ENCODE data around the gene MEIS2.

DNA sequence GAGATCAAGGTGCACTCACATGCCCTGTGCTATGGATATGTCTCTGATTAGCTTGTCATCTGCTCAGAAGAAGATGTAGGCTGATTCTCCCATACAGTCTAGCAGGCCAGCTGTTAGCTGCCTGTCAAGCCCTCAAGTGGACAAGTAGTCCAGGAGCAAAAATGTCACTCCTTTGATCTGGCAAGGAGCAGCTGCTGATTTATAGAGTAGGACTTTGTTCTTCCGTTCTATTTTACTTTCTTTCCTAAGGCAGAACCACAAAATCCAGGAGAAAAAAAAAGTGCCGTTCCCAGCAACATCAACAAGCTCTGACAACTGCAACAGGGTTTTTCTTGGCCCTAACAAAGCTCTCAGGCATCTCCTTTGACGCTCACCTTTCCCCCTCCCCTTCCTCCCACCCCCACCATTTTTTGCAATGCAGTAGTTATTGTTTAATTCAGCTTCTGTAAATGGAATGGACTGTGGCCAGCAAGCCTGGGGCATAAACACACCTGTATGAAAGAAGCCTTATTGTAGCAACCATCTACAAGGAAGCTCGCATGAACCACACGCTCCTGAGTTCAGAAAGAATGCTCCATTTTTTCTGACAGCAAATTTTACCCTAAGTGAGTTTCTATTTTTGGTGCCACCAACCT, 196.3 kb downstream of the MEIS2 start:
- TF ChIP-seq, protein P1, sequence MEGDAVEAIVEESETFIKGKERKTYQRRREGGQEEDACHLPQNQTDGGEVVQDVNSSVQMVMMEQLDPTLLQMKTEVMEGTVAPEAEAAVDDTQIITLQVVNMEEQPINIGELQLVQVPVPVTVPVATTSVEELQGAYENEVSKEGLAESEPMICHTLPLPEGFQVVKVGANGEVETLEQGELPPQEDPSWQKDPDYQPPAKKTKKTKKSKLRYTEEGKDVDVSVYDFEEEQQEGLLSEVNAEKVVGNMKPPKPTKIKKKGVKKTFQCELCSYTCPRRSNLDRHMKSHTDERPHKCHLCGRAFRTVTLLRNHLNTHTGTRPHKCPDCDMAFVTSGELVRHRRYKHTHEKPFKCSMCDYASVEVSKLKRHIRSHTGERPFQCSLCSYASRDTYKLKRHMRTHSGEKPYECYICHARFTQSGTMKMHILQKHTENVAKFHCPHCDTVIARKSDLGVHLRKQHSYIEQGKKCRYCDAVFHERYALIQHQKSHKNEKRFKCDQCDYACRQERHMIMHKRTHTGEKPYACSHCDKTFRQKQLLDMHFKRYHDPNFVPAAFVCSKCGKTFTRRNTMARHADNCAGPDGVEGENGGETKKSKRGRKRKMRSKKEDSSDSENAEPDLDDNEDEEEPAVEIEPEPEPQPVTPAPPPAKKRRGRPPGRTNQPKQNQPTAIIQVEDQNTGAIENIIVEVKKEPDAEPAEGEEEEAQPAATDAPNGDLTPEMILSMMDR (IDR thresholded peaks at IDR 0.05), result no peak
- TF ChIP-seq POLR2AphosphoS5 (IDR thresholded peaks at IDR 0.05), result no peak

Data from stomach (tissue), 4 donors.